COLO668 (cell line): Measurements from ENCODE around the gene CABP4.

Source experiments
- DNase-seq: peaks from one replicate; lab custom pipeline; 2025; ENCODE audit not compliant: unreplicated experiment; lab: John Stamatoyannopoulos, UW

CABP4 gene

DNA sequence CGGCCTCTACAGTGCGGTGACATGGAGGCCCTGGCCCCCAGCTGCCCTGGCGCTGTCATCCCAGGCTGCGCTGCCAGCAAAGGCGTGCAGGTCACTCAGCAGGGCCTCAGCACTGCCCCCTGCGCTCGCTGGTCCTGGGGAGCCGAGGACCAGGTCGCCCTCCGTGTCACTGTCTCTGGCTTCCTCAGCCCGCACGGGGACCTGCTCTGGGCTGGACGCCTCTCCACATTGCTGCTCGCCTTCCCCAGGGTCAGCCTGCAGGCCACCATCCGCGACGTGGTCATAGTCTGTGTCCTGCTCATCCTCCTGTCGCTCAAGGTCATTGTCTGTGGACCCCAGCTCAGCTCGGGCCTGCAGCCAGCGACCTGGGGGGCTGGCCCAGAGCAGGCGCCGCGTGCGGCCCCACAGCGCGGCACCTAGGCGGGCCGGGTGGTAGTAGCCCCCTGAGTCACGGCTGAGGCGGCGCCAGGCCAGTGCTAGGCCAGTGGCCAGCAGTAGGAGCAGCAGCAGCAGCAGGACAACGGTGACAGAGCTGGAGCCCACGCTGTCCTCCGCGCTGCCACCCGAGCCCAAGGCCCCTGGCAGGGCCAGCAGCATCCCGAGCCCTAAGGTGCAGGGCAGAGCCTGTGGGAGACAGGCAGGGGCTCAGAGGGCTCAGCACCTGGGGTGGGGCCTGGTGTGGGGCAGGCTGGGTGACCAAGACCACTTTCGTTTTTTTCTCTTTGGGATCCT lies 19.3 kb upstream of the CABP4 start:
- DNase-seq, result no peak

DNA sequence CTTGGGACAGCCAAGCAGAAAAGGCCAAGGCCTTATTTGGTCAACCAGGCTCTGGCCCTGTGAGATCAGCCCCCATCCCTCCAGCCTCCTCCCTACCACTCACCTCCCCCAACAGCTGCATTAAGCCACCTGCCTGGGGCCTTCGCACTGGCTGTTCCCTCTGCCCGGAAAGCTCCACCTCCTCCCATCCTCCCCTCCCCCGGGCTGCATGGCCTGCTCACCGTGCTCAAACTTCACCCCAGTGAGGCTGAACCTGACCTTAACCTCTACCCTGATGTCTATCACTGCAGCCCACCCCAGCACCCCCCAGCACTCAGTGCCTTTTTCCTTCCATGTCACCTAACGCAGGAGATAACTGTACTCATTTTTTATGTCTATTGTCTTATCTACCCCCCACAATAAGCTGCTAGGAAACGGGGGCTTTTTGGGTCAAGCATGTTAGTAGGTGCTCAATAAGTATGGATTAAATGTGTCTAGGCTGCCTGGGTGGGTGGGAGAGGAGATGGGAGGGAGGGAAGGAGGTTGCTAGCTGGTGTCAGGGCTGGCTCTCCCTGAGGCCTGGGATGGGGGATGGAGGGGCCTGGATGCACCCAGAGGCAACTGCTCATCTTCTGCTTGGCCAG lies 18.6 kb upstream of the CABP4 start:
- peak; percentile 37 for DNase-seq

DNA sequence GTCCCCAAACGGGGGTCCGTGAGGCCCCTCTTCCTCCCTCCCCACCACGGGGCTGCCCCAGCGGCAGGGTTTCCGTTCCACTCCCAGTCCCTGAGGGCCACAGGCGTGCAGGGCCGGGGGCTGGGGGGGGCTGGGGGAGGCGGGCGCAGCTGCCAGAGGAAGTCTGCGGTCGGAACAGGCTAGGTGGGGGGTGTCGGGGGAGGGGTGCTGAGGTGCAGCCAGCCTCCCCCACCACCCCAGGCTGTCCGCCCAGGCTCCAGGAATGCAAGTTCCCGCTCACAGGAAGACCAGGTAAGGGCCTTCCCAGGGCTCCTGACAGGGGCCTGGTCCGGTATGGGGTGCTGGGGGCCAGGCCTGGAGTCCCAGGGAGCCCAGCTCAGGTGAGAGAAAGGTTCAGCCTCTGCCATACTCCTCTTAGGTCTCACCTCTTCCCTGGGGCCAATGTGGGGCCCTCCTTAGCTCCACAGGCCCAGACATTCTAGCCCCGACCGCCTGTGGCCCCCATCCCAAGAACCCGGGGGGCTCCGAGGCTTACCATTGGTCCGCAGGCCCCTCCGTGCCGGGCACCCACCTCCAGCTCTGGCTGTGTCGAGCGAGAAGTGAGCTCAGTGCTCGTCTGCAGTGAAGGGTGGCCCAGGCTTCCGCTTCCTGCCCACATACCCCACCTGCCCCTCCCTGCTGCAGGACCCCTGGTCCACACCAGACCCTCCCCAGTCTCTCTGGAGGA lies 17.9 kb upstream of the CABP4 start, which contains the start of gene PTPRCAP:
PTPRCAP (minus strand) TSS at position 601 of the 727 bp plus-strand sequence; CDS start at position 538, 63 bp downstream.
- DNase-seq, result no peak

DNA sequence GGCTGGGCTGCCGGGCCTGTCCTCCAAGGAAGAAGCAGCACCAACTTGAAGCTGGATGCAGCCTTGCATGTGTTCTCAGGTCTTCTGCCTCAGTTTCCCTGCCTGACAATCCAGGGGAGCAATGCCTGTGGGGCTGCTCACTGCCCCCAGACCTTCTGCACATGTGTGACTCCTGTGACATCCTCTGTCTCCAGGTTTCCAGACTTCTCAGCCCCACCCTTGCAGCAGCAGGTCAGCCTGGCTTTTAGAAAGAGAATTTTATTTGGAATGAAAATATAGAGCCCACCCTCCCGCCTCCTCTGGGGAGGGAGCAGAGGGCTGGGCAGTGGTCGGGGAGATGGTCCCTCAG lies 17.4 kb upstream of the CABP4 start:
- no peak for DNase-seq

DNA sequence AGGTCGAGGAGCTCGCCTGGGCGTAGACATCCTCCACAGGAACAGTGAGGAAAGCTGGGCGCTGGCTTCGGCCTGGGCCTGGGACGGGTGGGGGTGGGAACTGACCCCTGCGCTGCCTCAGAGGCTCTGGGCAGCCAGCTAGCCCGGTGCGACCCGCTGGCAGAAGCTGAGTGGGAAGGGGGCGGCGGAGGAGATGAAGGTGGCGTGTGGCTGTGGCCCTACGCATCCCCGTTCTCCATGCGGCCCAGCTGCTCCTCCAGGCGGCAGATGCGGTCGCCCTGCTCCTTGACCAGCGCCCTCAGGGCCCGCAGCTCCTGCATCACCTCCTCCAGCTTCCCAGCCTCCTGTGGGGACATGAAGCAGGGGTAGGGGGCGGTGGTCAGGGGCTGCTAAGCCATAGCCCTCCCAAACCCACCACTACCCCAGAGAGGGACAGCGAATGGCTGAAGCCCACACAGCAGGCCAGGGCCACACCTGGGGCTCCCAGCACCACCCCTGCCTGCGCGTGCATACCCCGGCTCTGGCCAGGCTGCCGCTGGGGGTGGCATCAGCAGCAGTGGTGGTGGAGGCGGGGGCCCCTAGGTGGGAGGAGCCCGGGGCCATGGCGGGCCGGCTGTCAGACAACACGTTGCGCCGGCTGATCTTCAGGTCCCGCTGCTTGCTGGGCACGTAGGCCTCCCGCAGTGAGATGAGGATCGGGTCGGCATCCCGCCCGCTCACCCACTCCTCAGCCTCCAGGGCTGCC lies 16.8 kb upstream of the CABP4 start:
- DNase-seq, result no peak

DNA sequence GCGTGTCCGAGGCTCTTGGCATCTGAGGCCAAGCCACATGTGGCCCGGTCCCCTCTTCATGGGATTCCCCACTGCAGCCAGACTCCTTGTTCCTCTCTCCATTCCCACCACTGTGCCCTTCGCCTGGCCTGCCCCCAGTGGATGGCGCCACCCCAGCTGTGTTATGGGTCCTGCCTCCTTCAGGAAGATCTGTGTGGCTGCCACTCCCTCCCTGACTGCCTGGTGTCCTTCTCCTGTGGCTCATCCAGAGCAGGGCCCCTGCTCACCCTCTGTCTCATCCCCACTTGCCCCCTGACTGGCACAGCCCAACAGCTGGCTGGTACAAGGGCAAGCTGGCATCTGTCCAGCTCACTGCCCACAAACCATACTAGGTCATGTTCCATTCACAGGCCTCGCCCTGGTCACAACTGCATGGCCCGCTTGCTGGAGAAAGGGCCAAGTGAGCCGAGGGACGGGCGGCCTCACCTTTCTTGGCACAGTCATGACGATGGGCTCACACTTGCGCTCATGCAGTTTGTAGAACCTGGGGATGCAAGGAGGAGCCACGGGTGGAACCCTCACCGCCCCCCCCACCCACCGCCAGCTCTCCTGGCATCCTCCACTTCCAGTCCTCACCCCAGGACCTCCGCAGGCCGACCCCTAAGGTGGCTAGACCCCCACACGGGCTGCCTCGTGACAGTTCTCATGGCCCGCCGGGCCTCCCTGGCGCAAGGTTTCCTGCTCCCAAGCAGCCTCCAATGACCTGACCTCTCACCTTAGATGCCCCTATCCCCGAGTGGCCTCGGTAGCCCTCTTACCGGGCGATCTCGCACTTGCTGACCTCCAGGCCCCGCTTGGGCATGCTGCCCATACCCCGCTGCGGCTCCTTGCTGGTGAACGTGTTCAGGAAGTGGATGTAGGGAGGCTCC lies 15.6 kb upstream of the CABP4 start:
- DNase-seq, result peak; percentile 44

DNA sequence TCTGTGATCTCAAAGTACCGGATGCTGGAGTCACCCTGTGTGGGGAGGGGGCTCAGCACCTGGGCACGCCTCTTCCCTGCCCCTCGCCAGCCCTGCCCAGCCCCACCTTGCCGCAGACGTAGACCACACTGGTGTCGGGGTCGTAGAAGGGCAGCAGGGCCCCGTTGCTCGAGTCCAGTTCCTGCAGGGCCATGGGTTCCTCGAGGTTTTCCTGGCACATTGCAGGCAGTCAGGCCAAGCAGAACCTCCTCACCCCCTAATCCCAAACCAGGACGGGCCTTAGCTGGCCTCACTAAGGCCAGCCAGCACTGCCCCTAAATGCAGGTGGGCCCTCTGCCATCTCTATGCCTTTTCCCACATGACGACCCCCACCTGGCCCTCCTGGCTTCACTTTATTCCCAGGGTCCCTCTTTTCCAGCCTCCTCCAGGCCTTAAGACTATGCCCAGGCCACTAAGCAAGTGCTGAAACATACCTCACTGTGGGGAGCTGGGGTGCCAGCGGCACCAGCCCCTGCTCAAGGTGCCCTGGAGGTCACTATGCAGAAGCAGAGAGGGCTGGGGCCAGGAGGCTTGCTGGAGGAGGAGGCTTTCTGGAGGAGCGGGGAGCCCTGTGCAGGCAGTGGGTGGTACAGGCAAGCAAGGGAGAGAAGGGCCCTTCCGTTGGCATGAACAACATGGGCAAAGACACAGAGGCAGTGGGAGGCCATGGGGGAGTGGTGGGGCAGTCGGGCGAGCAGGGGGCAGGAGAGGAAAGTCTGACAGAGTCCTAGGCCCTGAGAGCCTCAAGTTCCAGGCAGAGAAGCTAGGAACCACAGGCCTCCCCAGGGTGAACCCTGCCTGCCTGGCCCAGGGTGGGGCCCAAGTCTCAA lies 14.7 kb upstream of the CABP4 start:
- no peak for DNase-seq

DNA sequence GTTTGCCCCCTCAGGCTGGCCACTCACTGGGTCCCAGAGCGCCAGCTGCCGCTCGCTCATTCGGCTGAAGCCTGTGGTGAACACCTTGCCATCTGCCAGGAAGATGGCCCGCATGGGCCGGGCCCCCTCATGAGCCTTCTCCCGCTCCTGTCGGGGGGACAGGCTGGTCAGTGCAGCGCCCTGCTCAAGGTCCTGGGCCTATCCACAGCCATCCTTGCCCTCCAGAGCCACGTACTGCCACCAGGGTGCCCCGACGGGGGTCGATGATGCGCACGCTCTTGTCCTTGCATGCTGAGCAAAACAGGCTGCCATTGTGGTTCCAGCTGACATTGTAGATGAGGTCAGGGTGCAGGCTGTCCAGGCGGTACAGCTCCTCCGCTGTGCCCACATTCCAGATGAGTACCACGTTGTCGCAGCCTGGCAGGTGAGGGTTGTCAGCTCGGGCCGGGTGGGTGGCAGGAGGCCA lies 14.0 kb upstream of the CABP4 start:
- DNase-seq, result no peak

DNA sequence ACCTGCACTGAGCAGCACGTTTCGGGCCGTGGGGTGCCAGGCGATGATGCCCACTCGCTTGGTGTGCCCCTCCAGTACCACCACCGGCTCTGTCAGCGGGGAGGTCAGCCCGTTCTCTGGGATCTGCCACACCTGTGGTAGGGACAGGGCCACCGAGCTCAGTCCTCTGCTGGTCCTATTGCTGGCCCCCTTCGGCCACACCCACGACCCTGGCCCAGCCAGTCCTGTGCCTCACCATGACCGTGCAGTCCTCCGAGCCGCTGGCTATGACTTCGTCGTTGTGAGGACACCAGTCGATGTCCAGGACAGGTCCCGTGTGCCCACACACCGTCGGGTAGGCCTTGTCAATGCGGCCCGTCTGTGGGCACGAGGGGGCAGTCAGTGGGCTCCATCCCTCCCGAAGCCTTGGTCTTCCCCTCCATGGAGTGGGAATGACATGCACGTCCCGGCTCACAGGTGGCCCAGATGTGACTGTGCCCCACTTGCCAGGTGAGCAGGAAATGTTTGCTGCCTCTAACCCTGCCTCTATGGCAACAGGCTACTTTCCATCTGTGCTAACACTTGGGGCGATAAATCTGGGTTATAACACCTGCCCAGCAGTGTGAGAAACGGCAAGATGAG lies 13.3 kb upstream of the CABP4 start:
- DNase-seq, result peak; percentile 51

DNA sequence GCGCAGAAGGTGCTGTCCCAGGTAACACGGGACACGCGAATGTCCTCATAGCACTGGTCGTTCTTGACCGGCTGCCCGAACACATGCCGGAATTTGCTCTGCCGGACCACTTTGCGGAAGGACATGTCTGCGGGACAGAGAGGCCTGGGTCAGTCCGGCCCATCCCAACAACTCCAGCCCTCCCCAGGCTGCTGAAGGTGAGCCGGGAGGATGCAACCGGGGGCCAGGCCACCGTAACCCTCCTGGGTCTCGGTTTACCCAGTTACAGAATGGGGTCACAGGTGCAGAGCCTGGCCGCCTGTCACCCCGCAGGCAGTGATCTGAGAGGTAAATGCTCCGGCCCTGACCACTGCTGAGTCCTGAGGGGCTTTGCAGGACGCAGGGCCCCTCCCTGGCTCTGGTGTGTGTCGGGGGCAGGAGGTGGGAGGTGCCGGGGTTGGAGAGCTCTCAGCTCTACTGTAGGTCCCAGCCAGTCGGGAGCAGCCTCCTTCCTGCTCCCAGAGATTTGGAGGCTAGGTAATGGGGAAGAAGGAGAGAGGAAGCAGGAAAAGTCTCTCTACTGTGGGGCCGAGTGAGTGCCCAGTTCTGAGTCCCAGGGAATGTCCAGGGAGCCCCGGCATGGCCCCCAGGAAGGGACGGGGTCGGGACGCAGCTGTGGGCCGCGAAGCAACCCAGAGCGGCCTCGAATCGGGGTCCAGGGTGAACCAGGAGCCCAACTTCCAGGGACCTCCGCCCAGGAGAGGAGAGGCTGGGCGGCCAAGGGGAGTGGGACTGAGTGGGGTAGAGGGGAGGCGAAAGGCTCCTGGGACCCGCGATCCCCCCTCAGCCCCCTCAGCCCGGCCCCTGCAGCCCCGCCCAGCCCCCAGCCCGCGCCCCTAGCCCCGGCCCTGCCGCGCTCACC lies 12.4 kb upstream of the CABP4 start:
- no peak for DNase-seq

DNA sequence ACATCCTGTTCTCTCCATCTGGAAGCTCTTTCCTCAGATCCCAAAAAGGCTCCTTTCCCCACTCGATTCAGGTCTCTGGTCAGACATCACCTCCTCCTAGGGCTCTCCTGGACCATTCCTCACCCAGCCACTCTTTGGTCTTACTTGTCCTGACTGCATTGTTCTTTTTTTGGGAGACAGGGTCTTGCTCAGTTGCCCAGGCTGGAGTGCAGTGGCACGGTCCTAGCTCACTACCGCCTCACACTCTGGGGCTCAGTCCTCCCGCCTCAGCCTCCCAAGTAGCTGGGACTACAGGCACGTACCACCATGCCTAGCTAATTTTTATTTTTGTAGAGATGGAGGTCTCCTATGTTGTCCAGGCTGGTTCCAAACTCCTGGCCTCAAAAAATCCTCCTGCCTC lies 9.6 kb upstream of the CABP4 start:
- no peak for DNase-seq

DNA sequence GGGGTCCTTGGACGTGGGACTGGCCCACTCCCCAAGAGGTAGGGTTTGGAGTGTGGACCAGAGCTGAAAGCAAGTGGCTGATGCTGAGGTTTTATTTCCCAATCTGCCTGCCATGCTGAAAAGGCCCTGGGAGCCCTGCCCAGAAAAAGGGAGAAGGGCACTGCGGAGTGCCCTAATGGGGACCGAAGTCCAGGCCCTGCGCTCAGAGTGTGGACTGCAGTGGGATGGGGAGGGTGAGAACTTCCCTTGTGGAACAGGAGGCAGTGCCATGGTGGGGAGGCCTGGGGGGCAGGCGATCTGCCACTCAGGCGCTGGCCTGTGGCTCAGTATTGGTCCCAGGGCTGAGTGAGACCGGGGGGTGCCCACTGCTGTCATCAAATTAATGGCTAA lies 6.9 kb upstream of the CABP4 start:
- DNase-seq, result no peak

DNA sequence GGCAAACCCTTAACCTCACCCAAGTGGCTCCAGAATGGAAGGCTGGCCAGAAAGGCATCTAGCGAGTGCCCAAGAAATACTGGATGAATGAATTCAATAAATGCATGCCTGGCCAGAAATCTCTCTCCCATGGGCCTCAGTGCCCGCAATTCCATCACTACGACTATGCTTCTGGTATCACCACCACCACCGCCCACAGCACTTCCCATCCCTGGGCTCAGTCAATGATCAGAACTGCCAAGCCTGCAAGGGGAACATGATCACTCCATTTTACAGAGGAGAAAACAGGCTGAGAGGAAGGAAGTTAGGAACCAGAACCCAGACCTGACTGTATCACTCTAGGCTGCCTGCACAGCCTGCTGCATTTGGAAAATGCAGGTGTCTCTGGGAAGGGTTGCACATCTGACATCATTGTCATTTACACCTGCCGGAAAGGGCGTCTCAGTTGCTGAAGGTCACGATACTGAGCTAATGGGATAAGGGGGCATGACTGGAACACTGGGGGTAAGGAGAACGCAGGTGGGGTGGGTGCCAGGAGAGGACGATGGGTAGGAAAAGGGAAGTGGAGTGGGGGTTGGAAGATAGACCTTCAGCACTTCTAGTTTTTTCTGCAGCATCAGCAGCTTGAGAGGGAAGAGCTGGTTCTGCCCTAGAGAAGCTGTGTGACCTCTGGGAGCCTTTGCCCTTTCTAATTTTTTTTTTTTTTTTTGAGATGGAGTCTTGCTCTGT lies 5.9 kb upstream of the CABP4 start:
- DNase-seq, result peak; percentile 66

DNA sequence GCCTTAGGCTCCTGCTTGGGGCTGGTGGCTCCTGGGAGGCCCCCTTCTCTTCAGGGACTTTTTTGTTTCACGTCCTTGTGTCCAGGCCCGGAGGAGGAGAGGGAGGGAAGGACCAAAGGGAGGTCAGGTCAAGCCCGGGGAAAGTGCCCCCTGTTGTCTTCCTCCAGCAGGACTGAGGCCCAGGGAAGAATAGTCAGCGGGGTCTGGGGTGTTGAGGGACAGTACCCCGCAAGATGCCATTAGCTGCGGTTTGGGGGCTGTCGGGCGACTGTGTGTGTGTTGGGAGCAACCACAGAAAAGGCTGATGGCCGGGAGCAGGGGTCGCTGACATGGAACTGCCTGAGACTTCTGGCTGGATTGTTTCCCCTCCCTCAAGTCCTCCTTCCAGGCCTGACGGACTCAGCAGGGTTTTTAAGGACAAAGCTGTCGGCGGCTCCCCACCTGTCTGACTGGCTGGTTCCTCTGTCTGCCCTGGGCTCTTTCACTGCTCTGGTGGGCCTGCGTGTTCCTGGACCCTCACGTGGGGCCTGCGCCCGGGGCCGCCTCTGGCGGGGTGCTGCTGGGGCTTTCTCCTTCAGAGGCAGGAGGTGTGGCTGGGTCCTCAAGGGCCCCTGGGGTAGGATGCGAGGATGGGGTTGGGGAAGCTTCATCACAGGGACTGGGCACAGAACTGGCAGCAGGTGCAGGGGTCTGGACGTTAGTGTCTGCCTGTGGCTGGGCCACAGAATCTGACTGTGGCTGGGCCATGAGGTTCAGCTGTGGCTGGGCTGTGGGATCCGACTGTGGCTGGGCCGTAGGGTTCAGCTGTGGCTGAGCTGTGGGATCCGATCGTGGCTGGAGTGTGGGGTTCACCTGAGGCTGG lies 4.1 kb upstream of the CABP4 start:
- DNase-seq, result no peak

DNA sequence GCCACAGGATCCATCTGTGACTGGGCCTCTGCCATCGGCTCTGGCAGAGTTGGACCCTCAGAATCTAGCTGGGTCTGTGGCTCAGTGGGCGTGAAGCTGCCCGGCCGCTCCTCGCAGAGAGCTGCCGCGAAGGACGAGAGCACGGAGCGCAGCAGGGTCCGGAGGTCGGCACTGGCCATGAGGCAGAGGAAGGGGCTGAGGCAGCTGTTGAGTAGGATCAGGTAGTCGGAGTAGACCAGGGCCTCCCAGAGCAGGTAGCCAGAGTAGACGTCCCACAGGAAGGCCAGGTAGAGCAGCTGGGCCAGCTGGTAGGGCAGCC lies 3.5 kb upstream of the CABP4 start:
- no peak for DNase-seq

DNA sequence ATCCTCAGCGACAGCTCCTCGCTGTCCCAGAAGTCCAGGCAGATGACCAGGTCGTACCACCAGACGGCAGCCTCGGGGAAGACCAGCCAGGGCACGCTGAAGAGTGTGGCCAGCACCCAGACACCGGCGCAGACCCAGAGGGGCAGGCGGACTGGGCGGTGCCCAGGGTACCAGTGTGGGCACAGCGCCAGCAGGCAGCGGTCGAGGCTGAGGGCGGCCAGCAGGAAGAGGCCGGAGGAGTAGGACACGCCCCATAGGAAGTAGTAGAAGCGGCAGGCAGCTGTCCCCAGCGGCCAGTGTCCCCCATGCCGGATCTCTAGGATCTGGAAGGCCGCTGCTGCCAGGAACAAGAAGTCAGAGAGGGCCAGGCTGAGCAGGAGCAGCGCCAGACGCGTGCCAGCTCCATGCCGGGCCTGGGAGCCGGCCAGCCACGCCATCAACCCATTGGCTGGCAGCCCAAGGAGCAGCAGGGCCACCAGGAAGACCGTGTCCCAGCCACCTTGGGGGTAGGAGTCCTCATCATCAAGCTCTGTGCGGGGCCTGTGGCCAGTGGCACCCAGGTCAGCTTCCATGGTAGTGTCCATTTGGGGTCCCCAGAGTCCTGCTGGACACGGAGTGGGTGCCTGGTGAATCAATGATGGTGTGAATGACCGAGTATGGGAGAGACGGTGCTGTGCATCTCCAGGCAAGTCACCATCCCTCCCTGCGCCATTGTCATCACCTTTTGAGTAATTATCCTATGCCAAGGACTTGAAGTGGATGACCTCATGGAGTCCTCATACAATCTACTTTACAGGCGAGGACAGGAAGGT lies 2.8 kb upstream of the CABP4 start, which contains the start of gene GPR152:
GPR152 (minus strand) TSS at position 589 of the 812 bp plus-strand sequence; CDS start at position 584, 5 bp downstream.
- peak; percentile 83 for DNase-seq
